ENCODE results near the gene DCLRE1B. TPM values are rescaled to one million over a fixed set of nuclear protein-coding genes. Genes with fewer than 3 reads are reported as not detected.
"Not testable (repeated sequence)": the region's sequence is repeated elsewhere in the genome, so short reads cannot be mapped to it uniquely, and the experiment has no call there.

Gene DCLRE1B
- polyA plus RNA-seq, 4 donors, result 0.45 to 5.8 (median 3.2) TPM

DNA sequence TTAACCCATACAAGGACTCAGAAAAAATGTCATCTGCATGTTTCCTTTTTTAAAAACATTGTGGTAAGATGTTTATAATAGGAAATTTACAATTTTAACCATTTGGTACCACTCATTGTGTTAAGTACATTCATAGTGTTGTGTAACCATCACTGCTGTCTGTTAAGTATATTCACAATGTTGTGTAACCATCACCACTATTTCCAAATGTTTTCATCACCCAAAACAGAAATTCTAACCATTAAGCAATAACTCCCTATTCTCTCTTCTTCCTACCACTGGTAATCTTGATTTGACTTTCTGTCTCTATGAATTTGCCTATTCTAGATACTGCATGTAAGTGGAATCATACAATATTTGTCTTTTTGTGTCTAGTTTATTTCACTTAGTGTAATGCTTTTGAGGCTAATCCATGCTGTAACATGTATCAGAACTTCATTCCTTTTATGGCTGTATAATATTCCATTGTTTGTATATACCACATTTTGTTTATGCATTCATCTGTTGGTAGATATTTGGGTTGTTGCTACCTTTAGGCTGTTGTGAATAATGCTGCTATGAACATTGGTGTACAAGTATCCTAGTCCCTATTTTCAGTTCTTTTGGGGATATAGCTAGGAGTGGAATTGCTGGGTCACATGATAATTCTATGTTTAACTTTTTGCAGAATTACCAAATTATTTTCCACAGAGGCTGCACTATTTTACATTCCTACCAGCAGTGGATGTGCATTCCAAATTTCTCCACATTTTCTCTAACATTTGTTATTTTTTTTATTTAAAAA is 38.1 kb downstream of the DCLRE1B start:
- Histone ChIP-seq H3K4me1 (ENCODE audit: control insufficient read depth in 3 of 3, insufficient read depth in 2 of 3, low read depth in 1 of 3, low read length in 2 of 3) (peaks cover 5 to 19% (median 11%) of the 10 kb centered on the region in 3 donors), H3K9me3 (ENCODE audit: control insufficient read depth in 2 of 2, insufficient read depth in 1 of 2, low read depth in 1 of 2, low read length in 1 of 2) (no peaks in the 10 kb centered on the region), H3K4me3 (ENCODE audit: low read depth in 1 of 3, low read length in 3 of 3) (no peak overlapping the region), H3K36me3 (ENCODE audit: control insufficient read depth in 3 of 3, insufficient read depth in 2 of 3, low read depth in 1 of 3, low read length in 3 of 3) (peaks cover 0 to 26% (median 5%) of the 10 kb centered on the region in 3 donors), H3K27ac (ENCODE audit: low read depth in 1 of 3, low read length in 2 of 3) (no peak overlapping the region), H3K27me3 (ENCODE audit: control insufficient read depth in 3 of 3, insufficient read depth in 3 of 3, low read length in 3 of 3) (no peaks in the 10 kb centered on the region)
- FAIRE-seq (no peak), DNase-seq (no peak)

GRCh38 chr1:113945329-113945728 is 40.2 kb downstream of the DCLRE1B start:
- no peak overlapping the region for H3K4me3 ChIP-seq (ENCODE audit: low read depth in 1 of 3, low read length in 3 of 3)
- no peaks in the 10 kb centered on the region for H3K27me3 ChIP-seq (ENCODE audit: control insufficient read depth in 3 of 3, insufficient read depth in 3 of 3, low read length in 3 of 3)
- peaks cover 0 to 28% (median 5%) of the 10 kb centered on the region in 3 donors for H3K36me3 ChIP-seq (ENCODE audit: control insufficient read depth in 3 of 3, insufficient read depth in 2 of 3, low read depth in 1 of 3, low read length in 3 of 3)
- FAIRE-seq (no peak), DNase-seq (no peak)
- WGBS, 3 donors, result 94 to 98% (median 96%) methylated on average over 1 of the region's 1 CpG
- no peak overlapping the region for H3K27ac ChIP-seq (ENCODE audit: low read depth in 1 of 3, low read length in 2 of 3)
- H3K4me1 ChIP-seq (ENCODE audit: control insufficient read depth in 3 of 3, insufficient read depth in 2 of 3, low read depth in 1 of 3, low read length in 2 of 3), result peaks cover 6 to 21% (median 15%) of the 10 kb centered on the region in 3 donors
- H3K9me3 ChIP-seq (ENCODE audit: control insufficient read depth in 2 of 2, insufficient read depth in 1 of 2, low read depth in 1 of 2, low read length in 1 of 2), result no peaks in the 10 kb centered on the region

- WGBS, 3 donors, result 44 to 80% (median 65%) methylated on average over 1 of the region's 1 CpG
- no peak for FAIRE-seq
These were observed 41.0 kb downstream of the DCLRE1B start for GRCh38 chr1:113946112-113946511.

GRCh38 chr1:113946678-113947387 is 41.7 kb downstream of the DCLRE1B start:
- H3K4me1 ChIP-seq (ENCODE audit: control insufficient read depth in 3 of 3, insufficient read depth in 2 of 3, low read depth in 1 of 3, low read length in 2 of 3), result peaks cover 6 to 21% (median 15%) of the 10 kb centered on the region in 3 donors
- FAIRE-seq, result no peak
- no peak overlapping the region for H3K4me3 ChIP-seq (ENCODE audit: low read depth in 1 of 3, low read length in 3 of 3)

More at GRCh38 chr1:113946112-113946511, 41.0 kb downstream of the DCLRE1B start:
- Histone ChIP-seq H3K4me1 (ENCODE audit: control insufficient read depth in 3 of 3, insufficient read depth in 2 of 3, low read depth in 1 of 3, low read length in 2 of 3) (peaks cover 6 to 21% (median 15%) of the 10 kb centered on the region in 3 donors), H3K4me3 (ENCODE audit: low read depth in 1 of 3, low read length in 3 of 3) (no peak overlapping the region), H3K27me3 (ENCODE audit: control insufficient read depth in 3 of 3, insufficient read depth in 3 of 3, low read length in 3 of 3) (no peaks in the 10 kb centered on the region), H3K27ac (ENCODE audit: low read depth in 1 of 3, low read length in 2 of 3) (no peak overlapping the region), H3K36me3 (ENCODE audit: control insufficient read depth in 3 of 3, insufficient read depth in 2 of 3, low read depth in 1 of 3, low read length in 3 of 3) (peaks cover 0 to 24% (median 2%) of the 10 kb centered on the region in 3 donors), H3K9me3 (ENCODE audit: control insufficient read depth in 2 of 2, insufficient read depth in 1 of 2, low read depth in 1 of 2, low read length in 1 of 2) (no peaks in the 10 kb centered on the region)
- no peak for DNase-seq

GRCh38 chr1:113947388-113948107 is 42.4 kb downstream of the DCLRE1B start:
- H3K9me3 ChIP-seq (ENCODE audit: control insufficient read depth in 2 of 2, insufficient read depth in 1 of 2, low read depth in 1 of 2, low read length in 1 of 2), result no peaks in the 10 kb centered on the region
- no peak for FAIRE-seq
- DNase-seq, result peak; percentile 15 to 42
- H3K27me3 ChIP-seq (ENCODE audit: control insufficient read depth in 3 of 3, insufficient read depth in 3 of 3, low read length in 3 of 3), result no peaks in the 10 kb centered on the region
- peak overlapping the region in 2 of 3 donors; percentile 5 to 79 for H3K27ac ChIP-seq (ENCODE audit: low read depth in 1 of 3, low read length in 2 of 3)
- 4 to 13% (median 6%) methylated on average over 3 of the region's 3 CpGs for WGBS, 3 donors
- peaks cover 0 to 17% (median 2%) of the 10 kb centered on the region in 3 donors for H3K36me3 ChIP-seq (ENCODE audit: control insufficient read depth in 3 of 3, insufficient read depth in 2 of 3, low read depth in 1 of 3, low read length in 3 of 3)
- H3K4me1 ChIP-seq (ENCODE audit: control insufficient read depth in 3 of 3, insufficient read depth in 2 of 3, low read depth in 1 of 3, low read length in 2 of 3), result peaks cover 6 to 21% (median 15%) of the 10 kb centered on the region in 3 donors
- H3K4me3 ChIP-seq (ENCODE audit: low read depth in 1 of 3, low read length in 3 of 3), result no peak overlapping the region

More at GRCh38 chr1:113946678-113947387, 41.7 kb downstream of the DCLRE1B start:
- H3K36me3 ChIP-seq (ENCODE audit: control insufficient read depth in 3 of 3, insufficient read depth in 2 of 3, low read depth in 1 of 3, low read length in 3 of 3), result peaks cover 0 to 20% (median 2%) of the 10 kb centered on the region in 3 donors
- WGBS, 3 donors, result 28 to 38% (median 29%) methylated on average over 3 of the region's 3 CpGs
- H3K9me3 ChIP-seq (ENCODE audit: control insufficient read depth in 2 of 2, insufficient read depth in 1 of 2, low read depth in 1 of 2, low read length in 1 of 2), result no peaks in the 10 kb centered on the region
- peak in 1 of 2 donors; percentile 11 for DNase-seq
- H3K27me3 ChIP-seq (ENCODE audit: control insufficient read depth in 3 of 3, insufficient read depth in 3 of 3, low read length in 3 of 3), result no peaks in the 10 kb centered on the region
- peak overlapping the region in 2 of 3 donors; percentile 5 to 79 for H3K27ac ChIP-seq (ENCODE audit: low read depth in 1 of 3, low read length in 2 of 3)

DNA sequence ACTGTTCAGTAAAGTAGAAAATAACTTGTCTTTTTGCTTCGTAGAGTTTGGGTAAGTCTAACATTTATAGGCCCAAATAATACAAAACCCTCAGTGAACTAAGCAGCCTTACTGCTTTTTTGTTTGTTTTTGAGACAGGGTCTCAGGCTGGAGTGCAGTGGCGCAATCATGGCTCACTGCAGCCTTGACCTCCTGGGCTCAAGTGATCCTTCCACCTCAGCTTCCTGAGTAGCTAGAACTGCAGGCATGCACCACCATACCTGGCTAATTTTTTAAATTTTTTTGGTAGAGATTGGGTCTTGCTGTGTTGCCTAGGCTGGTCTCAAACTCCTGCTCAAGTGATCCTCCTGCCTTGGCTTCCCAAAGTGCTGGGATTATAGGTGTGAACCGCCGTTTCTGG is 43.0 kb downstream of the DCLRE1B start:
- not testable (repeated sequence) for FAIRE-seq; H3K27ac ChIP-seq (ENCODE audit: low read depth in 1 of 3, low read length in 2 of 3); H3K4me3 ChIP-seq (ENCODE audit: low read depth in 1 of 3, low read length in 3 of 3); H3K27me3 ChIP-seq (ENCODE audit: control insufficient read depth in 3 of 3, insufficient read depth in 3 of 3, low read length in 3 of 3); H3K9me3 ChIP-seq (ENCODE audit: control insufficient read depth in 2 of 2, insufficient read depth in 1 of 2, low read depth in 1 of 2, low read length in 1 of 2); DNase-seq
- Histone ChIP-seq H3K36me3 (ENCODE audit: control insufficient read depth in 3 of 3, insufficient read depth in 2 of 3, low read depth in 1 of 3, low read length in 3 of 3) (peaks cover 0 to 17% (median 2%) of the 10 kb centered on the region in 3 donors), H3K4me1 (ENCODE audit: control insufficient read depth in 3 of 3, insufficient read depth in 2 of 3, low read depth in 1 of 3, low read length in 2 of 3) (peaks cover 6 to 21% (median 15%) of the 10 kb centered on the region in 3 donors)
- WGBS, 3 donors, result 73 to 75% (median 74%) methylated on average over 4 of the region's 4 CpGs

- H3K36me3 ChIP-seq (ENCODE audit: control insufficient read depth in 3 of 3, insufficient read depth in 2 of 3, low read depth in 1 of 3, low read length in 3 of 3), result peaks cover 0 to 20% (median 0%) of the 10 kb centered on the region in 3 donors
- no peaks in the 10 kb centered on the region for H3K9me3 ChIP-seq (ENCODE audit: control insufficient read depth in 2 of 2, insufficient read depth in 1 of 2, low read depth in 1 of 2, low read length in 1 of 2)
- 80 to 89% (median 86%) methylated on average over 5 of the region's 5 CpGs for WGBS, 3 donors
- H3K4me3 ChIP-seq (ENCODE audit: low read depth in 1 of 3, low read length in 3 of 3), result no peak overlapping the region
- FAIRE-seq, result no peak
- no peak for DNase-seq
- peaks cover 6 to 21% (median 15%) of the 10 kb centered on the region in 3 donors for H3K4me1 ChIP-seq (ENCODE audit: control insufficient read depth in 3 of 3, insufficient read depth in 2 of 3, low read depth in 1 of 3, low read length in 2 of 3)
- no peak overlapping the region for H3K27ac ChIP-seq (ENCODE audit: low read depth in 1 of 3, low read length in 2 of 3)
- H3K27me3 ChIP-seq (ENCODE audit: control insufficient read depth in 3 of 3, insufficient read depth in 3 of 3, low read length in 3 of 3), result no peaks in the 10 kb centered on the region
These were observed 43.9 kb downstream of the DCLRE1B start for GRCh38 chr1:113949007-113949406.

- Histone ChIP-seq H3K27ac (ENCODE audit: low read depth in 1 of 3, low read length in 2 of 3) (no peak overlapping the region), H3K27me3 (ENCODE audit: control insufficient read depth in 3 of 3, insufficient read depth in 3 of 3, low read length in 3 of 3) (no peaks in the 10 kb centered on the region), H3K9me3 (ENCODE audit: control insufficient read depth in 2 of 2, insufficient read depth in 1 of 2, low read depth in 1 of 2, low read length in 1 of 2) (no peaks in the 10 kb centered on the region), H3K4me3 (ENCODE audit: low read depth in 1 of 3, low read length in 3 of 3) (no peak overlapping the region), H3K4me1 (ENCODE audit: control insufficient read depth in 3 of 3, insufficient read depth in 2 of 3, low read depth in 1 of 3, low read length in 2 of 3) (peaks cover 6 to 20% (median 14%) of the 10 kb centered on the region in 3 donors), H3K36me3 (ENCODE audit: control insufficient read depth in 3 of 3, insufficient read depth in 2 of 3, low read depth in 1 of 3, low read length in 3 of 3) (peaks cover 0 to 15% (median 2%) of the 10 kb centered on the region in 3 donors)
- 95 to 98% (median 97%) methylated on average over 1 of the region's 1 CpG for WGBS, 3 donors
- DNase-seq, result no peak
- no peak for FAIRE-seq
These were observed 45.8 kb downstream of the DCLRE1B start for GRCh38 chr1:113950908-113951307.
